GM20000 (cell line): ENCODE measurements around the gene ARHGEF16.

Experiments
- DNase-seq: peaks from one replicate; pipeline ENCODE4 v3.0.0; 2012; ENCODE audit warnings: low spot score
- CTCF ChIP-seq: IDR thresholded peaks from 2 replicates; pipeline ENCODE4 v1.5.1; 2012; ENCODE audit warnings: mild to moderate bottlenecking, control low read depth; ENCODE audit errors: extremely low read depth, missing control alignments

Gene ARHGEF16

GRCh38 chr1:3463013-3463385, 8.5 kb downstream of the ARHGEF16 start:
- TF ChIP-seq CTCF: no peak
- DNase-seq: no peak

GRCh38 chr1:3463408-3463863, 9.0 kb downstream of the ARHGEF16 start:
- TF ChIP-seq CTCF: no peak
- no peak for DNase-seq

GRCh38 chr1:3463891-3464648, 9.6 kb downstream of the ARHGEF16 start:
- no peak for TF ChIP-seq CTCF
- DNase-seq: no peak

GRCh38 chr1:3464649-3465025, 10.2 kb downstream of the ARHGEF16 start:
- no peak for DNase-seq
- no peak for TF ChIP-seq CTCF

GRCh38 chr1:3465091-3465934, 10.8 kb downstream of the ARHGEF16 start:
- DNase-seq: no peak
- no peak for TF ChIP-seq CTCF

- no peak for TF ChIP-seq CTCF
- DNase-seq: no peak
Observed at GRCh38 chr1:3465935-3466321, 11.5 kb downstream of the ARHGEF16 start.
